Thyroid gland (tissue), 4 donors: ENCODE results near the gene HHIPL2. TPM values are rescaled to one million over a fixed set of nuclear protein-coding genes. Genes with fewer than 3 reads are reported as not detected.

ENCODE experiments used
- DNase-seq, 2 donors: peaks; one replicate each; pipeline ENCODE4 v3.0.0-alpha.2; 2019
- H3K27ac ChIP-seq, 3 donors: fragments of 200-600 bp; sonication (generic); 1 replicate in 2 of 3; 2 replicates in 1 of 3; pipeline ENCODE4 v1.5.1; 2016 to 2019; ENCODE audit warnings: mild to moderate bottlenecking in 1 of 3, moderate library complexity in 1 of 3
- H3K27me3 ChIP-seq: fragments of 200-600 bp; sonication (generic); one replicate; pipeline ENCODE4 v1.5.1; 2019
- H3K36me3 ChIP-seq, 2 donors: fragments of 200-600 bp; sonication (generic); one replicate each; pipeline ENCODE4 v1.5.1; 2016 to 2019
- H3K4me1 ChIP-seq, 2 donors: fragments of 200-600 bp; sonication (generic); one replicate each; pipeline ENCODE4 v1.5.1; 2017 to 2019
- H3K4me3 ChIP-seq, 3 donors: fragments of 200-600 bp; sonication (generic); replicated peaks in 1 of 3; 1 replicate in 2 of 3; 2 replicates in 1 of 3; pipeline ENCODE4 v1.5.1; 2016; ENCODE audit warnings: mild to moderate bottlenecking in 1 of 3
- H3K9me3 ChIP-seq: fragments of 200-600 bp; sonication (generic); one replicate; pipeline ENCODE4 v1.5.1; 2017
- CTCF ChIP-seq, 6 experiments: fragments of 200-600 bp in 3 of 6; fragments of 450-650 bp in 3 of 6; sonication (generic) in 3 of 6; IDR thresholded peaks; one replicate each; pipeline ENCODE4 v1.5.1; 2016 to 2019; ENCODE audit warnings: antibody characterized with exemption in 6 of 6, mild to moderate bottlenecking in 2 of 6, inconsistent platforms in 1 of 6, moderate library complexity in 1 of 6
- POLR2A ChIP-seq, 2 donors: fragments of 450-650 bp; IDR thresholded peaks; one replicate each; pipeline ENCODE4 v1.6.1; 2017; ENCODE audit warnings: antibody characterized with exemption in 2 of 2, mild to moderate bottlenecking in 2 of 2, moderate library complexity in 1 of 2
- WGBS, 2 donors: methylation state at CpG; one replicate each; pipeline ENCODE4 v1.1.5; 2017; 5-methylcytosine and 5-hydroxymethylcytosine counted together
- intact Hi-C: fragments of 100-400 bp; cut with DNase I; formaldehyde crosslinking; loops from one replicate; pipeline ENCODE4 v1.15.1; 2023
- total RNA-seq, 4 donors: library from RNA; depleted of rRNA; stranded (reverse); fragments of >200 nt; gene quantifications; one replicate each; pipeline ENCODE4 v1.2.3, GENCODE V29; 2016

HHIPL2 gene
- total RNA-seq, 4 donors from 2014 or later, result 0.78 to 4.3 (median 1.9) TPM

- Histone ChIP-seq H3K4me1 (peaks cover 2 to 29% of the 10 kb centered on the region in 2 donors), H3K36me3 (no peaks in the 10 kb centered on the region), H3K4me3 (no peak overlapping the region), H3K27me3 (no peaks in the 10 kb centered on the region), H3K9me3 (no peaks in the 10 kb centered on the region), H3K27ac (no peak overlapping the region)
- intact Hi-C loops, result no loop called here
- WGBS, 2 donors, result 55% methylated on average over 5 of the region's 5 CpGs
- DNase-seq, result no peak
- no peak for TF ChIP-seq CTCF (IDR thresholded peaks at IDR 0.05)
- TF ChIP-seq POLR2A (IDR thresholded peaks at IDR 0.05), result no peak
Observed at GRCh38 chr1:222535455-222535854, 12.4 kb downstream of the HHIPL2 start.

- 50 to 58% methylated on average over 6 of the region's 6 CpGs for WGBS, 2 donors
- intact Hi-C loops, result no loop called here
- Histone ChIP-seq H3K27ac (peak overlapping the region; percentile 36 to 69 (median 51)), H3K36me3 (no peaks in the 10 kb centered on the region), H3K9me3 (no peaks in the 10 kb centered on the region), H3K27me3 (no peaks in the 10 kb centered on the region), H3K4me3 (no peak overlapping the region), H3K4me1 (peaks cover 10 to 27% of the 10 kb centered on the region in 2 donors)
- DNase-seq, result peak; percentile 45 to 48
- no peak for TF ChIP-seq POLR2A (IDR thresholded peaks at IDR 0.05)
- TF ChIP-seq CTCF (IDR thresholded peaks at IDR 0.05), result no peak
Observed at GRCh38 chr1:222530852-222531251, 17.1 kb downstream of the HHIPL2 start.

GRCh38 chr1:222529916-222530315 is 18.0 kb downstream of the HHIPL2 start:
- 6 to 27% methylated on average over 3 of the region's 3 CpGs for WGBS, 2 donors
- H3K27me3 ChIP-seq, result no peaks in the 10 kb centered on the region
- no peaks in the 10 kb centered on the region for H3K36me3 ChIP-seq
- H3K9me3 ChIP-seq, result no peaks in the 10 kb centered on the region
- peak overlapping the region; percentile 51 to 75 (median 69) for H3K27ac ChIP-seq
- DNase-seq, result peak; percentile 67 to 72
- TF ChIP-seq POLR2A (IDR thresholded peaks at IDR 0.05), result no peak
- intact Hi-C loops, result no loop called here
- H3K4me3 ChIP-seq, result no peak overlapping the region
- peaks cover 10 to 27% of the 10 kb centered on the region in 2 donors for H3K4me1 ChIP-seq

GRCh38 chr1:222529181-222529580 is 18.7 kb downstream of the HHIPL2 start:
- Histone ChIP-seq H3K36me3 (no peaks in the 10 kb centered on the region), H3K4me1 (peaks cover 10 to 27% of the 10 kb centered on the region in 2 donors), H3K27me3 (no peaks in the 10 kb centered on the region), H3K4me3 (no peak overlapping the region), H3K27ac (peak overlapping the region; percentile 2 to 75 (median 29)), H3K9me3 (no peaks in the 10 kb centered on the region)
- 92 to 97% methylated on average over 3 of the region's 3 CpGs for WGBS, 2 donors
- intact Hi-C loops, result no loop called here
- no peak for DNase-seq
- TF ChIP-seq CTCF (IDR thresholded peaks at IDR 0.05) (no peak), POLR2A (IDR thresholded peaks at IDR 0.05) (no peak)

- intact Hi-C loops, result no loop called here
- no peaks in the 10 kb centered on the region for H3K9me3 ChIP-seq
- TF ChIP-seq CTCF (IDR thresholded peaks at IDR 0.05) (no peak), POLR2A (IDR thresholded peaks at IDR 0.05) (no peak)
Observed at GRCh38 chr1:222525951-222526350, 22.0 kb downstream of the HHIPL2 start.

GRCh38 chr1:222523852-222524251 is 24.1 kb downstream of the HHIPL2 start:
- no peaks in the 10 kb centered on the region for H3K36me3 ChIP-seq
- peaks cover under 1 to 2% of the 10 kb centered on the region in 2 donors for H3K4me1 ChIP-seq
- intact Hi-C loops, result no loop called here
- no peak overlapping the region for H3K4me3 ChIP-seq
- DNase-seq, result no peak
- no peak overlapping the region for H3K27ac ChIP-seq
- no peak for TF ChIP-seq POLR2A (IDR thresholded peaks at IDR 0.05)
- TF ChIP-seq CTCF (IDR thresholded peaks at IDR 0.05), result no peak
- H3K27me3 ChIP-seq, result no peaks in the 10 kb centered on the region
- WGBS, 2 donors, result 79 to 80% methylated on average over 3 of the region's 3 CpGs
- H3K9me3 ChIP-seq, result no peaks in the 10 kb centered on the region

More at GRCh38 chr1:222525951-222526350, 22.0 kb downstream of the HHIPL2 start:
- Histone ChIP-seq H3K27me3 (no peaks in the 10 kb centered on the region), H3K4me3 (no peak overlapping the region), H3K27ac (no peak overlapping the region), H3K4me1 (peaks cover 10 to 23% of the 10 kb centered on the region in 2 donors), H3K36me3 (no peaks in the 10 kb centered on the region)
- no peak for DNase-seq
- WGBS, 2 donors, result 86 to 88% methylated on average over 2 of the region's 2 CpGs
